ENCODE measurements around the gene KAZN. TPM values are rescaled to one million over a fixed set of nuclear protein-coding genes. Genes with fewer than 3 reads are reported as not detected.

Gene KAZN
- total RNA-seq, 1 experiment from 2014 or later = 15.6 TPM

- H3K4me1 ChIP-seq (replicated peaks; ENCODE audit: insufficient read depth) = no peaks in the 10 kb centered on the region
- no peaks in the 10 kb centered on the region for H3F3A ChIP-seq (ENCODE audit: insufficient read depth, low read depth)
- H4K20me1 ChIP-seq (ENCODE audit: insufficient read depth) = no peaks in the 10 kb centered on the region
- H3K9me2 ChIP-seq (ENCODE audit: insufficient read depth) = no peaks in the 10 kb centered on the region
- peaks cover 9% of the 10 kb centered on the region for H3K27me3 ChIP-seq (ENCODE audit: insufficient read depth, low read depth)
- H3K4me3 ChIP-seq = no peak overlapping the region
- H3K27ac ChIP-seq = no peak overlapping the region
- TF ChIP-seq EZH2 (IDR thresholded peaks at IDR 0.05; ENCODE audit: low read depth) (no peak), CTCF (conservative IDR thresholded peaks at IDR 0.05) (no peak)
- H3K36me3 ChIP-seq (ENCODE audit: low read depth) = no peaks in the 10 kb centered on the region
- H2AFZ ChIP-seq = no peak overlapping the region
- no TSS peak for BruUV-seq (replicated peaks)
- no peak for DNase-seq
- H3K9me3 ChIP-seq (ENCODE audit: insufficient read depth, low read depth) = no peaks in the 10 kb centered on the region
- POLR2A ChIA-PET (ENCODE audit: unreplicated experiment) = no interaction called here
- CTCF ChIA-PET = interaction anchor here (0.6 kb wide), 1 partner anchor 321 kb away, joined by 3 read pairs; no protein-coding TSS in a partner anchor
- H3K4me2 ChIP-seq = no peak overlapping the region
- no peaks in the 10 kb centered on the region for H3K79me2 ChIP-seq (ENCODE audit: low read depth)
- intact Hi-C loops (cut with micrococcal nuclease; ENCODE audit: unreplicated experiment) = no loop called here
These were observed 4.4 kb upstream of the KAZN start for GRCh38 chr1:14594045-14594444.

- no peak for TF ChIP-seq EZH2 (IDR thresholded peaks at IDR 0.05; ENCODE audit: low read depth)
- TF ChIP-seq CTCF (conservative IDR thresholded peaks at IDR 0.05) = no peak
- Histone ChIP-seq H3K27me3 (ENCODE audit: insufficient read depth, low read depth) (peaks cover 9% of the 10 kb centered on the region), H3F3A (ENCODE audit: insufficient read depth, low read depth) (no peaks in the 10 kb centered on the region), H3K79me2 (ENCODE audit: low read depth) (no peaks in the 10 kb centered on the region), H4K20me1 (ENCODE audit: insufficient read depth) (no peaks in the 10 kb centered on the region), H3K9me3 (ENCODE audit: insufficient read depth, low read depth) (no peaks in the 10 kb centered on the region), H3K4me3 (no peak overlapping the region), H3K9me2 (ENCODE audit: insufficient read depth) (no peaks in the 10 kb centered on the region), H3K36me3 (ENCODE audit: low read depth) (no peaks in the 10 kb centered on the region), H3K4me2 (no peak overlapping the region), H3K4me1 (replicated peaks; ENCODE audit: insufficient read depth) (no peaks in the 10 kb centered on the region), H2AFZ (no peak overlapping the region), H3K27ac (no peak overlapping the region)
- DNase-seq = no peak
- intact Hi-C loops (cut with micrococcal nuclease; ENCODE audit: unreplicated experiment) = no loop called here
- POLR2A ChIA-PET (ENCODE audit: unreplicated experiment) = no interaction called here
- BruUV-seq (replicated peaks) = no TSS peak
- CTCF ChIA-PET = no interaction called here
These were observed 1.9 kb upstream of the KAZN start for GRCh38 chr1:14596591-14596990.

GRCh38 chr1:14597343-14598006 is 1.0 kb upstream of the KAZN start:
- H3K4me2 ChIP-seq = no peak overlapping the region
- intact Hi-C loops (cut with micrococcal nuclease; ENCODE audit: unreplicated experiment) = no loop called here

More at GRCh38 chr1:14597343-14598006, 1.0 kb upstream of the KAZN start:
- Histone ChIP-seq H3K27ac (no peak overlapping the region), H4K20me1 (ENCODE audit: insufficient read depth) (no peaks in the 10 kb centered on the region), H3K9me2 (ENCODE audit: insufficient read depth) (no peaks in the 10 kb centered on the region), H3K79me2 (ENCODE audit: low read depth) (no peaks in the 10 kb centered on the region), H3F3A (ENCODE audit: insufficient read depth, low read depth) (no peaks in the 10 kb centered on the region), H3K4me1 (replicated peaks; ENCODE audit: insufficient read depth) (no peaks in the 10 kb centered on the region), H3K36me3 (ENCODE audit: low read depth) (no peaks in the 10 kb centered on the region), H3K4me3 (no peak overlapping the region), H3K9me3 (ENCODE audit: insufficient read depth, low read depth) (no peaks in the 10 kb centered on the region), H2AFZ (no peak overlapping the region), H3K27me3 (ENCODE audit: insufficient read depth, low read depth) (peaks cover 15% of the 10 kb centered on the region)
- no TSS peak for BruUV-seq (replicated peaks)
- ChIA-PET CTCF (no interaction called here), POLR2A (ENCODE audit: unreplicated experiment) (no interaction called here)
- no peak for DNase-seq
- no peak for TF ChIP-seq EZH2 (IDR thresholded peaks at IDR 0.05; ENCODE audit: low read depth)
- no peak for TF ChIP-seq CTCF (conservative IDR thresholded peaks at IDR 0.05)
